Endothelial cell of umbilical vein (primary cell): ENCODE measurements around the gene FOLR1. TPM values are rescaled to one million over a fixed set of nuclear protein-coding genes. Genes with fewer than 3 reads are reported as not detected.

ENCODE experiments used
- BruUV-seq: library from RNA; stranded (reverse); fragments of 400-500 nt; replicated peaks from 2 replicates; lab custom pipeline; 2021; lab: Mats Ljungman, UMichigan
- CTCF ChIA-PET: fragments of 300-600, 350-600 bp; sonication (Branson Sonifier 250); formaldehyde crosslinking; loops from one replicate; lab custom pipeline; 2021; ENCODE audit warnings: antibody characterized with exemption, inconsistent platforms; lab: Charles Lee
- POLR2A ChIA-PET: fragments of 300-600, 350-600 bp; sonication (Branson Sonifier 250); formaldehyde crosslinking; loops from one replicate; lab custom pipeline; 2021; ENCODE audit warnings: antibody characterized with exemption, inconsistent platforms; lab: Charles Lee
- DNase-seq: peaks from one replicate; pipeline ENCODE4 v3.0.0-alpha.2; 2011; ENCODE audit warnings: low read depth, low spot score
- FAIRE-seq: peaks from 2 replicates; lab custom pipeline; 2011; peaks lifted over from hg19 to GRCh38; lab: Jason Lieb, UNC
- H2AFZ ChIP-seq: 2 replicates; pipeline ENCODE4 v1.6.0; 2012; ENCODE audit warnings: low read depth, low read length, control low read depth, inconsistent platforms
- H3K27ac ChIP-seq: 2 replicates; pipeline ENCODE4 v1.5.1; 2011; ENCODE audit warnings: low read depth, mild to moderate bottlenecking, control low read depth, low read length, moderate library complexity; ENCODE audit not compliant: insufficient read depth
- H3K27me3 ChIP-seq, 2 experiments: 2 replicates each; pipeline versions ENCODE4 v1.6.0 to v1.6.1; 2011; ENCODE audit warnings: low read length in 2 of 2, mixed read lengths in 1 of 2; ENCODE audit not compliant: control insufficient read depth in 2 of 2, insufficient read depth in 2 of 2
- H3K36me3 ChIP-seq, 2 experiments: 2 replicates in 1 of 2; 3 replicates in 1 of 2; pipeline ENCODE4 v1.5.1; 2011; ENCODE audit warnings: low read length in 2 of 2, mild to moderate bottlenecking in 1 of 2, moderate library complexity in 1 of 2; ENCODE audit not compliant: control insufficient read depth in 2 of 2, insufficient read depth in 2 of 2; ENCODE audit errors: extremely low read depth in 1 of 2
- H3K4me1 ChIP-seq: 3 replicates; pipeline ENCODE4 v1.5.1; 2011; ENCODE audit warnings: mild to moderate bottlenecking, low read length; ENCODE audit not compliant: control insufficient read depth, insufficient read depth; ENCODE audit errors: extremely low read depth
- H3K4me2 ChIP-seq: 2 replicates; pipeline ENCODE4 v1.6.1; 2011; ENCODE audit warnings: low read length, control low read depth, mixed read lengths; ENCODE audit not compliant: insufficient read depth
- H3K4me3 ChIP-seq, 3 experiments: fragments of 200-600 bp in 1 of 3; sonication (generic), shearing (Covaris generic) in 1 of 3; replicated peaks in 1 of 3; 2 replicates each; pipeline ENCODE4 v1.5.1; 2011 to 2016; ENCODE audit warnings: control low read depth in 3 of 3, low read length in 3 of 3, mild to moderate bottlenecking in 2 of 3, inconsistent platforms in 1 of 3, low read depth in 1 of 3, moderate library complexity in 1 of 3; ENCODE audit not compliant: insufficient read depth in 1 of 3
- H3K79me2 ChIP-seq: 2 replicates; pipeline ENCODE4 v1.6.0; 2012; ENCODE audit warnings: low read length, inconsistent platforms; ENCODE audit not compliant: control insufficient read depth, insufficient read depth
- H3K9ac ChIP-seq: replicated peaks from 2 replicates; pipeline ENCODE3; 2011; ENCODE audit warnings: low read length, control low read depth; ENCODE audit not compliant: insufficient read depth; ENCODE audit errors: extremely low read depth
- H3K9me1 ChIP-seq: replicated peaks from 3 replicates; pipeline ENCODE4 v1.6.0; 2011; ENCODE audit warnings: mild to moderate bottlenecking, low read length; ENCODE audit not compliant: control insufficient read depth, insufficient read depth; ENCODE audit errors: extremely low read depth
- H3K9me3 ChIP-seq: replicated peaks from 2 replicates; pipeline ENCODE4 v1.5.1; 2012; ENCODE audit warnings: low read length, inconsistent platforms; ENCODE audit not compliant: control insufficient read depth, insufficient read depth
- H4K20me1 ChIP-seq: replicated peaks from 2 replicates; pipeline ENCODE3; 2011; ENCODE audit warnings: mild to moderate bottlenecking, low read length; ENCODE audit not compliant: control insufficient read depth, insufficient read depth; ENCODE audit errors: extremely low read depth
- EZH2 ChIP-seq: IDR thresholded peaks from 2 replicates; pipeline ENCODE4 v1.6.1; 2012; ENCODE audit warnings: borderline replicate concordance, low read depth, mild to moderate bottlenecking, moderate library complexity, low read length, inconsistent platforms; ENCODE audit not compliant: severe bottlenecking
- FOS ChIP-seq: IDR thresholded peaks from 2 replicates; pipeline ENCODE4 v1.6.1; 2011; ENCODE audit warnings: mild to moderate bottlenecking, low read length, moderate library complexity, borderline replicate concordance; ENCODE audit not compliant: insufficient read depth
- GATA2 ChIP-seq: IDR thresholded peaks from 2 replicates; pipeline ENCODE4 v1.7.0; 2011; ENCODE audit warnings: low read depth, mild to moderate bottlenecking, moderate library complexity, mixed read lengths, low read length; ENCODE audit not compliant: insufficient read length, insufficient read depth
- JUN ChIP-seq: IDR thresholded peaks from 2 replicates; pipeline ENCODE4 v1.6.1; 2011; ENCODE audit warnings: borderline replicate concordance, low read depth; ENCODE audit not compliant: insufficient read length, insufficient read depth
- MYC ChIP-seq: IDR thresholded peaks from one replicate; pipeline ENCODE4 v1.6.1; 2011; ENCODE audit warnings: mild to moderate bottlenecking, low read depth, low read length
- POLR2A ChIP-seq: IDR thresholded peaks from 2 replicates; pipeline ENCODE4 v1.6.1; 2012; ENCODE audit warnings: low read depth, mild to moderate bottlenecking, control low read depth, low read length
- POLR2AphosphoS5 ChIP-seq: IDR thresholded peaks from 2 replicates; pipeline ENCODE4 v1.6.1; 2012; ENCODE audit warnings: low read depth, mild to moderate bottlenecking, control low read depth, low read length, moderate library complexity; ENCODE audit not compliant: insufficient read depth
- dilution Hi-C: fragments of 300-500 bp; cut with MboI; formaldehyde crosslinking; loops from one replicate; pipeline ENCODE4 v1.15.0; 2019; ENCODE audit warnings: low sequenced_read_pairs; ENCODE audit not compliant: extremely low pct_ligation_motif_present
- intact Hi-C: fragments of 100-400 bp; cut with micrococcal nuclease; formaldehyde crosslinking; loops from one replicate; pipeline ENCODE4 v1.10.0; 2022
- polyA plus RNA-seq, 4 experiments: library from polyadenylated mRNA; depleted of rRNA in 3 of 4; stranded (reverse) in 3 of 4; unstranded in 1 of 4; fragments of >200 nt; gene quantifications; 2 replicates each; pipeline versions ENCODE4 v1.2.1 to v1.2.3, GENCODE V29; 2011 to 2012; ENCODE audit warnings: missing spikeins in 1 of 4
- total RNA-seq: library from RNA; stranded (reverse); gene quantifications from 2 replicates; pipeline ENCODE4 v1.2.3, GENCODE V29; 2021
- TF ChIP-seq, protein P1 (sequence below), 2 donors: IDR thresholded peaks; 1 replicate in 1 of 2; 2 replicates in 1 of 2; pipeline ENCODE4 v1.5.1; 2011; ENCODE audit warnings: low read length in 2 of 2, mild to moderate bottlenecking in 2 of 2, moderate library complexity in 2 of 2, control low read depth in 1 of 2, inconsistent platforms in 1 of 2, low read depth in 1 of 2; ENCODE audit not compliant: insufficient read depth in 1 of 2; ENCODE audit errors: extremely low read depth in 1 of 2
- TF ChIP-seq, protein P2 (sequence below): IDR thresholded peaks from 2 replicates; pipeline ENCODE4 v1.6.1; 2011; ENCODE audit not compliant: insufficient read depth, insufficient read length

The FOLR1 gene
- total and polyA plus RNA-seq, 2 donors (not counting 3 experiments of a cell fraction or from before 2014, with no cell fraction given): not detected

DNA sequence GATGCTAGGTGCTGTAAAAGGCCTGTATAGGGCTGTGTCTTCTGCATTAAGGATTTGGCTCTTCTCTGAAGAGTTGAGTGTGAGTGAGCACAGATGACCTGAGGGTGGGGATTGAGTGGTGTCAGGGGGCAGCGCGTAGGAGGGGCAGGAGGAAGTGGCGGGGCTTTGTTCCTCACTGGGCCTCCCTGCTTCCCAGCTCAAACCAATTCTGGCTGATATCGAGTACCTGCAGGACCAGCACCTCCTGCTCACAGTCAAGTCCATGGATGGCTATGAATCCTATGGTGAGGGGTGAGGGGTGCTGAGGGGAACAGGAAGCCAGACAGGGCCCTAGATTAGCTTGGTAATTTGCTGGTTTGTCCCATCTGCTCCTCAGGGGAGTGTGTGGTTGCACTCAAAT lies 43.0 kb downstream of the FOLR1 start:
- POLR2A ChIA-PET: no interaction called here
- Histone ChIP-seq H4K20me1 (no peaks in the 10 kb centered on the region), H2AFZ (no peak overlapping the region), H3K4me3 (no peak overlapping the region), H3K79me2 (no peaks in the 10 kb centered on the region), H3K27ac (no peak overlapping the region), H3K9me3 (no peaks in the 10 kb centered on the region), H3K36me3 (peaks cover 17 to 68% of the 10 kb centered on the region in 2 experiments), H3K9ac (no peak overlapping the region), H3K4me1 (peaks cover 8% of the 10 kb centered on the region), H3K4me2 (no peak overlapping the region), H3K27me3 (peaks cover 4 to 12% of the 10 kb centered on the region in 2 experiments), H3K9me1 (no peaks in the 10 kb centered on the region)
- intact Hi-C loops (no loop called here), dilution Hi-C loops (no loop called here)
- TF ChIP-seq POLR2AphosphoS5 (no peak), FOS (no peak), POLR2A (no peak), EZH2 (no peak), GATA2 (no peak), JUN (no peak), MYC (no peak)
- TF ChIP-seq, protein P1, sequence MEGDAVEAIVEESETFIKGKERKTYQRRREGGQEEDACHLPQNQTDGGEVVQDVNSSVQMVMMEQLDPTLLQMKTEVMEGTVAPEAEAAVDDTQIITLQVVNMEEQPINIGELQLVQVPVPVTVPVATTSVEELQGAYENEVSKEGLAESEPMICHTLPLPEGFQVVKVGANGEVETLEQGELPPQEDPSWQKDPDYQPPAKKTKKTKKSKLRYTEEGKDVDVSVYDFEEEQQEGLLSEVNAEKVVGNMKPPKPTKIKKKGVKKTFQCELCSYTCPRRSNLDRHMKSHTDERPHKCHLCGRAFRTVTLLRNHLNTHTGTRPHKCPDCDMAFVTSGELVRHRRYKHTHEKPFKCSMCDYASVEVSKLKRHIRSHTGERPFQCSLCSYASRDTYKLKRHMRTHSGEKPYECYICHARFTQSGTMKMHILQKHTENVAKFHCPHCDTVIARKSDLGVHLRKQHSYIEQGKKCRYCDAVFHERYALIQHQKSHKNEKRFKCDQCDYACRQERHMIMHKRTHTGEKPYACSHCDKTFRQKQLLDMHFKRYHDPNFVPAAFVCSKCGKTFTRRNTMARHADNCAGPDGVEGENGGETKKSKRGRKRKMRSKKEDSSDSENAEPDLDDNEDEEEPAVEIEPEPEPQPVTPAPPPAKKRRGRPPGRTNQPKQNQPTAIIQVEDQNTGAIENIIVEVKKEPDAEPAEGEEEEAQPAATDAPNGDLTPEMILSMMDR (IDR thresholded peaks at IDR 0.05; ENCODE audit: extremely low read depth in 1 of 2, insufficient read depth in 1 of 2, low read depth in 1 of 2, low read length in 2 of 2): no peak
- TF ChIP-seq, protein P2, sequence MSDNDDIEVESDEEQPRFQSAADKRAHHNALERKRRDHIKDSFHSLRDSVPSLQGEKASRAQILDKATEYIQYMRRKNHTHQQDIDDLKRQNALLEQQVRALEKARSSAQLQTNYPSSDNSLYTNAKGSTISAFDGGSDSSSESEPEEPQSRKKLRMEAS: no peak
- no peak for DNase-seq
- BruUV-seq: no TSS peak
- CTCF ChIA-PET: interaction anchor here (1.2 to 1.5 kb wide), 2 partner anchors 11 to 210 kb away, joined by 4 to 8 read pairs; no protein-coding TSS in a partner anchor
- no peak for FAIRE-seq
